PC-3 (cell line): Measurements from ENCODE around the gene FKBP2. TPM values are rescaled to one million over a fixed set of nuclear protein-coding genes. Genes with fewer than 3 reads are reported as not detected.

ENCODE experiments used
- ATAC-seq: fragments of 200-7000 bp; cut with Tn5 transposase; 2 replicates; pipeline ENCODE4 v1.9.1; 2020; ENCODE audit warnings: mild to moderate bottlenecking, moderate library complexity
- BruUV-seq: library from RNA; stranded (reverse); fragments of 400-500 nt; replicated peaks from 2 replicates; lab custom pipeline; 2021; lab: Mats Ljungman, UMichigan
- CTCF ChIA-PET: fragments of 300-600 bp; sonication (Branson Sonifier 250); formaldehyde crosslinking; loops from one replicate; lab custom pipeline; 2022; ENCODE audit warnings: antibody characterized with exemption; lab: Charles Lee
- POLR2A ChIA-PET: fragments of 300-600 bp; sonication (Branson Sonifier 250); formaldehyde crosslinking; loops from one replicate; lab custom pipeline; 2022; ENCODE audit warnings: antibody characterized with exemption; ENCODE audit not compliant: unreplicated experiment; lab: Charles Lee
- DNase-seq: peaks from one replicate; pipeline ENCODE4 v3.0.0-alpha.2; 2015
- H2AFZ ChIP-seq: fragments of 300-600 bp; sonication (generic); 2 replicates; pipeline ENCODE4 v1.6.0; 2016; ENCODE audit warnings: antibody characterized with exemption, low read length
- H3F3A ChIP-seq: fragments of 300-600 bp; sonication (generic); one replicate; pipeline ENCODE4 v1.6.0; 2017; ENCODE audit warnings: antibody characterized with exemption, low read length, control low read depth, mild to moderate bottlenecking; ENCODE audit not compliant: unreplicated experiment
- H3K27ac ChIP-seq: fragments of 300-600 bp; sonication (generic); 2 replicates; pipeline ENCODE4 v1.5.1; 2016; ENCODE audit warnings: mild to moderate bottlenecking, low read length
- H3K27me3 ChIP-seq: fragments of 300-600 bp; sonication (generic); 2 replicates; pipeline ENCODE4 v1.6.1; 2016; ENCODE audit warnings: low read length, mixed read lengths
- H3K36me3 ChIP-seq: fragments of 300-600 bp; sonication (generic); 2 replicates; pipeline ENCODE4 v1.6.1; 2016; ENCODE audit warnings: low read depth, mixed run types, low read length, mixed read lengths
- H3K4me1 ChIP-seq: fragments of 300-600 bp; sonication (generic); 2 replicates; pipeline ENCODE4 v1.5.1; 2016; ENCODE audit warnings: low read length; ENCODE audit not compliant: insufficient read depth
- H3K4me2 ChIP-seq: fragments of 300-600 bp; sonication (generic); 2 replicates; pipeline ENCODE4 v1.6.0; 2016; ENCODE audit warnings: low read length
- H3K4me3 ChIP-seq: fragments of 300-600 bp; sonication (generic); 2 replicates; pipeline ENCODE4 v1.5.1; 2016; ENCODE audit warnings: mild to moderate bottlenecking, low read length, mixed read lengths
- H3K79me2 ChIP-seq: fragments of 300-600 bp; sonication (generic); 2 replicates; pipeline ENCODE4 v1.6.1; 2017; ENCODE audit warnings: low read length, mixed read lengths
- H3K9ac ChIP-seq: fragments of 300-600 bp; sonication (generic); 2 replicates; pipeline ENCODE4 v1.6.0; 2016; ENCODE audit warnings: mild to moderate bottlenecking, low read length
- H3K9me2 ChIP-seq: fragments of 300-600 bp; sonication (generic); replicated peaks from 2 replicates; pipeline ENCODE4 v1.6.1; 2016; ENCODE audit warnings: mixed run types, low read length, mixed read lengths
- H3K9me3 ChIP-seq: fragments of 300-600 bp; sonication (generic); 2 replicates; pipeline ENCODE4 v1.6.1; 2016; ENCODE audit warnings: low read length, mixed read lengths
- H4K20me1 ChIP-seq: fragments of 300-600 bp; sonication (generic); 2 replicates; pipeline ENCODE4 v1.6.1; 2016; ENCODE audit warnings: low read length, mixed read lengths
- CTCF ChIP-seq: fragments of 300-600 bp; sonication (generic); conservative IDR thresholded peaks from 2 replicates; pipeline ENCODE4 v1.5.1; 2017; ENCODE audit warnings: antibody characterized with exemption, low read depth, mild to moderate bottlenecking, low read length
- EZH2 ChIP-seq: fragments of 300-600 bp; sonication (generic); IDR thresholded peaks from one replicate; pipeline ENCODE4 v1.6.1; 2017; ENCODE audit warnings: antibody characterized with exemption, mild to moderate bottlenecking, low read length; ENCODE audit not compliant: unreplicated experiment
- EZH2phosphoT487 ChIP-seq: fragments of 300-600 bp; sonication (generic); IDR thresholded peaks from 2 replicates; pipeline ENCODE4 v1.6.1; 2018; ENCODE audit warnings: mild to moderate bottlenecking, antibody characterized with exemption, low read length, borderline replicate concordance
- intact Hi-C: fragments of 100-400 bp; cut with micrococcal nuclease; formaldehyde crosslinking; loops from 2 replicates; pipeline ENCODE4 v1.9.0; 2023
- total RNA-seq: library from RNA; depleted of rRNA; stranded (reverse); fragments of >200 nt; gene quantifications from 2 replicates; pipeline ENCODE4 v1.2.3, GENCODE V29; 2014

The FKBP2 gene
- total RNA-seq, 1 experiment from 2014 or later, result 215 TPM

DNA sequence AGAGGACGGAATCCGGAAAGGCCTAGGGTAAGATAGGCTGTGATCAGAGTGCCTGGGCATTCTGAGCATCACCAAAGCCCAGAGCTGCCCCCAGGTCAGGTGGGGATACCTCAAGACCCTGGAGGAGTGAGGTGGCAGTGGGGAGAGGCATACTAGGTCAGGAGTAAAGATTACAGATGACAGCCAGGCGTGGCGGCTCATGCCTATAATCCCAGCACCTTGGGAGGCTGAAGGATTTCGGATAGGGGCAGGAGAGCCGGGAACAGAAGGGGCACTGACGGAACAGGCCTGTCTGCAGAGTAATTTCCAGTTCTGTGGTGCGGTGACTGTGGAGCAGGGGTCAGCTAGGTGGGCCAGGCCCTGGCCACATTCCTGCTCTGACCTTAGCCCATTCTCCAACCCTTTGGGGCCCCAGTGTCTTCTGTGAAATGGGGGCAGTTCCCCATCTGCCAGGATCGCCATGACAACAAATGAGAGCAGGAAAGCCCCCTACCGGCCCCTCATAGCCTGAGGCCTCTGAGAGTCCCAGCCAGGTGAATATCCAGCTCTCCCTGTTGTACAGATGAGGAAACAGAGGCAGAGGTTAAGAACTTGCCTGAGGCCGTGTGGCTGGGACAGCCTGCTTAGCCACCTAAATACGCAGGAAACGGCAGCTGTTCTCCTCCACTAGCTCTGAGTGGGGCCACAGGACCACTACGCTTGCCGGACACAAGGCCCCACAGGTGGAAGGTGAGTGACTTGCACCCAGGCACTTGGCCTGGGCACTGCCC lies 34.3 kb downstream of the FKBP2 start:
- Histone ChIP-seq H3K36me3 (peaks cover 8% of the 10 kb centered on the region), H3F3A (no peaks in the 10 kb centered on the region), H3K9ac (no peak overlapping the region), H3K9me3 (no peaks in the 10 kb centered on the region), H2AFZ (no peak overlapping the region), H3K27me3 (no peaks in the 10 kb centered on the region), H3K4me3 (no peak overlapping the region), H3K4me1 (peaks cover 31% of the 10 kb centered on the region), H3K79me2 (peaks cover 14% of the 10 kb centered on the region; the same call in 1 of the 2 replicates), H3K4me2 (no peak overlapping the region), H4K20me1 (no peaks in the 10 kb centered on the region), H3K27ac (no peak overlapping the region), H3K9me2 (no peaks in the 10 kb centered on the region)
- TF ChIP-seq CTCF (no peak), EZH2 (no peak), EZH2phosphoT487 (no peak)
- ChIA-PET CTCF (interaction anchor here (0.6 kb wide), 1 partner anchor 23 kb away, joined by 4 read pairs; no protein-coding TSS in a partner anchor), POLR2A (no interaction called here)
- intact Hi-C loops, result no loop called here
- ATAC-seq (no peak), DNase-seq (no peak)
- BruUV-seq, result no TSS peak

DNA sequence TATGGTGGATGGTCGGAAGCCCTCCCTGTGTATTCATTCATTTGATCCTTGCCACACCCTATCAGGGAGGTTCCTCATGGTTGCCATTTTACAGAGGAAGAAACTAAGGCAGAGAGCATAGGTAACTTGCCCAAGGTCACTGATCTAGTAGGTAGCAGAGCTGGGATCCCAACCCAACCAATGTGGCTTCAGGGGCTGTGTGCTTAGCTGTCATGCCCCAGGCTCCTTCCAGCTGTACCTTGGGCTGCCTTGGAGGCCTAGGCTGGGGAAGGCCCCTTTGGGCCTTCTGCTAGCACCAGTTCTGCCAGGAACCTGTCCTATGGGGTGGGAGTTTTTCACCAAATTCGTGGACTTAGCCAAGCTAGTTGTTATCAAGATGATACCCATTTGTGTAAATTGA lies 34.9 kb downstream of the FKBP2 start:
- H3K79me2 ChIP-seq, result peaks cover 14% of the 10 kb centered on the region; the same call in 1 of the 2 replicates
- intact Hi-C loops, result loop anchor here (2.0 kb wide), 1 partner anchor 25 kb away; the partner anchor contains the start of gene CATSPERZ
- H3K9me3 ChIP-seq, result no peaks in the 10 kb centered on the region
- H3K9ac ChIP-seq, result no peak overlapping the region
- peaks cover 25% of the 10 kb centered on the region for H3K4me1 ChIP-seq
- no peaks in the 10 kb centered on the region for H3F3A ChIP-seq
- no peak overlapping the region for H3K4me2 ChIP-seq
- no peak overlapping the region for H2AFZ ChIP-seq
- ATAC-seq, result no peak
- ChIA-PET POLR2A (no interaction called here), CTCF (no interaction called here)
- DNase-seq, result no peak
- H3K27ac ChIP-seq, result no peak overlapping the region
- H3K27me3 ChIP-seq, result no peaks in the 10 kb centered on the region
- no peaks in the 10 kb centered on the region for H4K20me1 ChIP-seq
- no peak overlapping the region for H3K4me3 ChIP-seq
- H3K9me2 ChIP-seq, result no peaks in the 10 kb centered on the region
- H3K36me3 ChIP-seq, result peaks cover 8% of the 10 kb centered on the region
- BruUV-seq, result no TSS peak
- TF ChIP-seq EZH2 (no peak), EZH2phosphoT487 (no peak), CTCF (no peak)
